H9 (cell line): ENCODE results near the gene ZNF385B. TPM values are rescaled to one million over a fixed set of nuclear protein-coding genes. Genes with fewer than 3 reads are reported as not detected.

Experiments used
- DNase-seq: peaks from one replicate; pipeline ENCODE4 v3.0.0-alpha.2; 2017
- H2AFZ ChIP-seq: one replicate; pipeline ENCODE4 v1.6.1; 2013; ENCODE audit warnings: mild to moderate bottlenecking, low read length, control low read depth, moderate library complexity
- H2AK5ac ChIP-seq: 2 replicates; pipeline ENCODE4 v1.6.1; 2013; ENCODE audit warnings: low read length, control low read depth, mixed read lengths; ENCODE audit not compliant: insufficient read length
- H2BK120ac ChIP-seq: one replicate; pipeline ENCODE4 v1.6.1; 2013; ENCODE audit warnings: low read depth, mild to moderate bottlenecking, low read length, control low read depth, inconsistent platforms; ENCODE audit not compliant: poor library complexity, severe bottlenecking
- H2BK12ac ChIP-seq: 2 replicates; pipeline ENCODE4 v1.6.1; 2013; ENCODE audit warnings: low read length, control low read depth, mixed read lengths, low read depth; ENCODE audit not compliant: insufficient read length
- H2BK15ac ChIP-seq: 2 replicates; pipeline ENCODE4 v1.6.1; 2013; ENCODE audit warnings: low read depth, low read length, control low read depth
- H2BK20ac ChIP-seq: one replicate; pipeline ENCODE4 v1.6.1; 2013; ENCODE audit warnings: low read depth, mild to moderate bottlenecking, low read length, control low read depth, inconsistent platforms; ENCODE audit not compliant: poor library complexity, severe bottlenecking
- H2BK5ac ChIP-seq: 2 replicates; pipeline ENCODE4 v1.6.1; 2013; ENCODE audit warnings: low read length, control low read depth, mixed read lengths; ENCODE audit not compliant: insufficient read length
- H3K14ac ChIP-seq: 2 replicates; pipeline ENCODE4 v1.6.1; 2013; ENCODE audit warnings: low read length, control low read depth; ENCODE audit not compliant: insufficient read depth
- H3K18ac ChIP-seq: 2 replicates; pipeline ENCODE4 v1.6.1; 2013; ENCODE audit warnings: low read depth, mild to moderate bottlenecking, mixed read lengths, low read length, control low read depth; ENCODE audit not compliant: insufficient read length
- H3K23ac ChIP-seq: 2 replicates; pipeline ENCODE4 v1.6.1; 2013; ENCODE audit warnings: low read length, control low read depth, mixed read lengths, low read depth; ENCODE audit not compliant: insufficient read length
- H3K23me2 ChIP-seq: 2 replicates; pipeline ENCODE4 v1.6.1; 2013; ENCODE audit warnings: low read depth, mild to moderate bottlenecking, mixed read lengths, low read length, control low read depth; ENCODE audit not compliant: insufficient read length, poor library complexity, severe bottlenecking
- H3K27ac ChIP-seq: 2 replicates; pipeline ENCODE4 v1.5.1; 2013; ENCODE audit warnings: low read length, control low read depth, mixed read lengths, low read depth; ENCODE audit not compliant: insufficient read length
- H3K27me3 ChIP-seq: 2 replicates; pipeline ENCODE4 v1.6.1; 2013; ENCODE audit warnings: low read length, control low read depth, inconsistent platforms; ENCODE audit not compliant: insufficient read depth
- H3K4ac ChIP-seq: 2 replicates; pipeline ENCODE4 v1.6.1; 2013; ENCODE audit warnings: low read depth, mild to moderate bottlenecking, control low read depth, inconsistent platforms, low read length, moderate library complexity
- H3K4me1 ChIP-seq: 2 replicates; pipeline ENCODE4 v1.6.1; 2013; ENCODE audit warnings: low read length, control low read depth, inconsistent platforms; ENCODE audit not compliant: insufficient read depth
- H3K4me2 ChIP-seq: 2 replicates; pipeline ENCODE4 v1.6.1; 2013; ENCODE audit warnings: low read length, control low read depth, mixed read lengths; ENCODE audit not compliant: insufficient read length, insufficient read depth
- H3K56ac ChIP-seq: 2 replicates; pipeline ENCODE4 v1.6.1; 2013; ENCODE audit warnings: low read depth, mild to moderate bottlenecking, mixed read lengths, low read length, control low read depth; ENCODE audit not compliant: insufficient read length
- H3K79me1 ChIP-seq: 2 replicates; pipeline ENCODE4 v1.6.1; 2013; ENCODE audit warnings: low read depth, mild to moderate bottlenecking, moderate library complexity, low read length, control low read depth, inconsistent platforms; ENCODE audit not compliant: insufficient read depth, poor library complexity, severe bottlenecking
- H3K79me2 ChIP-seq: 2 replicates; pipeline ENCODE4 v1.6.1; 2013; ENCODE audit warnings: low read length, control low read depth, inconsistent platforms; ENCODE audit not compliant: insufficient read depth
- H3K9ac ChIP-seq: 2 replicates; pipeline ENCODE4 v1.6.1; 2013; ENCODE audit warnings: low read length, control low read depth, mixed read lengths; ENCODE audit not compliant: insufficient read length; ENCODE audit errors: extremely low read depth
- H3K9me3 ChIP-seq: one replicate; pipeline ENCODE4 v1.6.1; 2013; ENCODE audit warnings: low read depth, low read length, inconsistent platforms; ENCODE audit not compliant: control insufficient read depth
- H3T11ph ChIP-seq: one replicate; pipeline ENCODE4 v1.6.1; 2013; ENCODE audit warnings: mild to moderate bottlenecking, low read length, control low read depth, inconsistent platforms
- H4K20me1 ChIP-seq: one replicate; pipeline ENCODE4 v1.6.1; 2013; ENCODE audit not compliant: control insufficient read depth, insufficient read length, insufficient read depth
- H4K5ac ChIP-seq: 2 replicates; pipeline ENCODE4 v1.6.1; 2013; ENCODE audit warnings: low read depth, mild to moderate bottlenecking, mixed read lengths, low read length, control low read depth; ENCODE audit not compliant: insufficient read length
- H4K8ac ChIP-seq: replicated peaks from 2 replicates; pipeline ENCODE4 v1.6.1; 2013; ENCODE audit warnings: low read length, control low read depth, mixed read lengths, low read depth; ENCODE audit not compliant: insufficient read length
- H4K91ac ChIP-seq: 2 replicates; pipeline ENCODE4 v1.6.1; 2013; ENCODE audit warnings: low read depth, mild to moderate bottlenecking, moderate library complexity, mixed read lengths, low read length, control low read depth; ENCODE audit not compliant: insufficient read length
- H3K27ac Mint-ChIP-seq, 3 experiments: 2 replicates in 2 of 3; 3 replicates in 1 of 3; pipeline ENCODE4 v1.8.0; 2020 to 2021; ENCODE audit warnings: mixed read lengths in 3 of 3, mild to moderate bottlenecking in 1 of 3, moderate library complexity in 1 of 3
- H3K27me3 Mint-ChIP-seq: 2 replicates; pipeline ENCODE4 v1.8.0; 2021; ENCODE audit warnings: low read depth, mild to moderate bottlenecking, moderate library complexity, mixed read lengths
- H3K36me3 Mint-ChIP-seq, 3 experiments: 2 replicates in 2 of 3; 3 replicates in 1 of 3; pipeline ENCODE4 v1.8.0; 2020 to 2021; ENCODE audit warnings: low read depth in 3 of 3, mixed read lengths in 3 of 3; ENCODE audit not compliant: insufficient read depth in 1 of 3
- H3K4me1 Mint-ChIP-seq, 2 experiments: 2 replicates each; pipeline ENCODE4 v1.8.0; 2020; ENCODE audit warnings: mixed read lengths in 2 of 2
- H3K4me3 Mint-ChIP-seq, 2 experiments: 2 replicates in 1 of 2; 3 replicates in 1 of 2; pipeline ENCODE4 v1.8.0; 2020 to 2021; ENCODE audit warnings: mild to moderate bottlenecking in 2 of 2, mixed read lengths in 2 of 2, moderate library complexity in 1 of 2
- H3K9me3 Mint-ChIP-seq, 2 experiments: 2 replicates in 1 of 2; 3 replicates in 1 of 2; pipeline ENCODE4 v1.8.0; 2020; ENCODE audit warnings: mild to moderate bottlenecking in 2 of 2, mixed read lengths in 2 of 2, moderate library complexity in 1 of 2
- CTCF ChIP-seq: fragments of 200-600 bp; sonication (generic); conservative IDR thresholded peaks from 3 replicates; pipeline ENCODE4 v1.8.0; 2021; ENCODE audit warnings: antibody characterized with exemption, mild to moderate bottlenecking
- WGBS: extraction: QIAGEN DNeasy Blood & Tissue Kit; methylation state at CpG from one replicate; pipeline ENCODE4 v1.1.7; 2013; ENCODE audit warnings: missing lambda C conversion rate, low lambda C conversion rate, mixed read lengths; ENCODE audit not compliant: insufficient read length; ENCODE audit errors: extremely low coverage; 5-methylcytosine and 5-hydroxymethylcytosine counted together
- total RNA-seq: library from RNA; stranded (reverse); gene quantifications from 2 replicates; pipeline ENCODE4 v1.2.1, GENCODE V29; 2021

Gene ZNF385B
- total RNA-seq, 1 experiment from 2014 or later: 2.1 TPM

GRCh38 chr2:179614121-179614520, 247.3 kb downstream of the ZNF385B start:
- H3K9me3 ChIP-seq: no peaks in the 10 kb centered on the region
- no peak overlapping the region for H2BK5ac ChIP-seq
- no peak overlapping the region for H3K27ac ChIP-seq
- no peaks in the 10 kb centered on the region for H3K79me1 ChIP-seq
- no peak overlapping the region for H3T11ph ChIP-seq
- Mint-ChIP-seq H3K9me3 (no peaks in the 10 kb centered on the region), H3K36me3 (no peaks in the 10 kb centered on the region; a peak in 1 of 7 replicates), H3K4me1 (peaks cover 2 to 5% of the 10 kb centered on the region in 2 experiments), H3K27me3 (no peaks in the 10 kb centered on the region), H3K4me3 (no peak overlapping the region), H3K27ac (peak overlapping the region in 2 of 3 experiments; percentile 13 to 40; a peak in 2 of 7 replicates)
- no peaks in the 10 kb centered on the region for H3K4me1 ChIP-seq
- no peak overlapping the region for H2BK120ac ChIP-seq
- H2AFZ ChIP-seq: no peak overlapping the region
- H3K56ac ChIP-seq: no peak overlapping the region
- no peaks in the 10 kb centered on the region for H3K23me2 ChIP-seq
- H3K79me2 ChIP-seq: no peaks in the 10 kb centered on the region
- no peak overlapping the region for H2BK20ac ChIP-seq
- no peak overlapping the region for H2AK5ac ChIP-seq
- no peak for TF ChIP-seq CTCF
- no peak overlapping the region for H2BK15ac ChIP-seq
- H3K4me2 ChIP-seq: no peak overlapping the region
- no peak overlapping the region for H3K9ac ChIP-seq
- H3K14ac ChIP-seq: no peak overlapping the region
- no peak overlapping the region for H3K18ac ChIP-seq
- no peaks in the 10 kb centered on the region; the same call in 1 of the 2 replicates for H3K27me3 ChIP-seq
- no peak overlapping the region for H4K91ac ChIP-seq
- no peak overlapping the region for H3K23ac ChIP-seq
- no peak overlapping the region for H3K4ac ChIP-seq
- H2BK12ac ChIP-seq: no peak overlapping the region
- no peaks in the 10 kb centered on the region for H4K20me1 ChIP-seq
- no peak overlapping the region for H4K8ac ChIP-seq
- H4K5ac ChIP-seq: no peak overlapping the region
- WGBS: no CpG with 5 or more reads among the region's 3 CpGs
- no peak for DNase-seq
